Astrocyte (in vitro differentiated cells and primary cell): Measurements from ENCODE around the gene ROR2. TPM values are rescaled to one million over a fixed set of nuclear protein-coding genes. Genes with fewer than 3 reads are reported as not detected.
A peak's percentile ranks its signal among the peaks of the same experiment; 100 is the strongest.

ENCODE experiments used
- DNase-seq: peaks from one replicate; pipeline ENCODE4 v3.0.0-alpha.2; 2010; ENCODE audit warnings: low read depth
- FAIRE-seq: peaks from 2 replicates; lab custom pipeline; 2011; peaks lifted over from hg19 to GRCh38; lab: Jason Lieb, UNC
- H2AFZ ChIP-seq: 2 replicates; pipeline ENCODE4 v1.6.0; 2012; ENCODE audit warnings: low read depth, low read length, inconsistent platforms
- H3K27ac ChIP-seq: 2 replicates; pipeline ENCODE4 v1.5.1; 2011; ENCODE audit warnings: low read depth, low read length, inconsistent platforms
- H3K27me3 ChIP-seq: 2 replicates; pipeline ENCODE4 v1.6.0; 2011; ENCODE audit warnings: low read length, inconsistent platforms; ENCODE audit not compliant: insufficient read depth
- H3K36me3 ChIP-seq: 2 replicates; pipeline ENCODE4 v1.5.1; 2011; ENCODE audit warnings: low read length, inconsistent platforms; ENCODE audit not compliant: insufficient read depth
- H3K4me1 ChIP-seq: 2 replicates; pipeline ENCODE4 v1.5.1; 2011; ENCODE audit warnings: low read length, inconsistent platforms; ENCODE audit not compliant: insufficient read depth
- H3K4me2 ChIP-seq: 2 replicates; pipeline ENCODE4 v1.6.0; 2012; ENCODE audit warnings: low read length, inconsistent platforms
- H3K4me3 ChIP-seq: 2 replicates; pipeline ENCODE4 v1.5.1; 2011; ENCODE audit warnings: low read depth, mild to moderate bottlenecking, low read length, inconsistent platforms; ENCODE audit not compliant: insufficient read depth
- H3K79me2 ChIP-seq: 2 replicates; pipeline ENCODE4 v1.6.0; 2012; ENCODE audit warnings: mild to moderate bottlenecking, low read length, inconsistent platforms; ENCODE audit not compliant: insufficient read depth
- H3K9ac ChIP-seq: 2 replicates; pipeline ENCODE4 v1.6.0; 2012; ENCODE audit warnings: mild to moderate bottlenecking, low read length, inconsistent platforms
- H3K9me3 ChIP-seq: 2 replicates; pipeline ENCODE4 v1.5.1; 2012; ENCODE audit warnings: low read depth, mild to moderate bottlenecking, low read length, inconsistent platforms; ENCODE audit not compliant: insufficient read depth
- H4K20me1 ChIP-seq: 2 replicates; pipeline ENCODE4 v1.6.0; 2012; ENCODE audit warnings: low read length, inconsistent platforms; ENCODE audit not compliant: insufficient read depth
- H3K27ac Mint-ChIP-seq: one replicate; pipeline ENCODE4 v1.8.0; 2021; ENCODE audit warnings: mild to moderate bottlenecking, mixed read lengths; ENCODE audit not compliant: unreplicated experiment
- H3K27me3 Mint-ChIP-seq: one replicate; pipeline ENCODE4 v1.8.0; 2021; ENCODE audit warnings: low read depth, mixed read lengths; ENCODE audit not compliant: unreplicated experiment
- H3K36me3 Mint-ChIP-seq: one replicate; pipeline ENCODE4 v1.8.0; 2021; ENCODE audit warnings: low read depth, mixed read lengths; ENCODE audit not compliant: unreplicated experiment
- H3K4me1 Mint-ChIP-seq: one replicate; pipeline ENCODE4 v1.8.0; 2021; ENCODE audit warnings: low read depth, mixed read lengths; ENCODE audit not compliant: unreplicated experiment
- H3K4me3 Mint-ChIP-seq: one replicate; pipeline ENCODE4 v1.8.0; 2021; ENCODE audit warnings: mild to moderate bottlenecking, moderate library complexity, mixed read lengths; ENCODE audit not compliant: unreplicated experiment
- H3K9me3 Mint-ChIP-seq: one replicate; pipeline ENCODE4 v1.8.0; 2021; ENCODE audit warnings: mild to moderate bottlenecking, mixed read lengths; ENCODE audit not compliant: unreplicated experiment
- EZH2 ChIP-seq: IDR thresholded peaks from 2 replicates; pipeline ENCODE4 v1.6.1; 2012; ENCODE audit warnings: mild to moderate bottlenecking, low read length, inconsistent platforms; ENCODE audit not compliant: insufficient read depth
- total RNA-seq: library from RNA; stranded (reverse); gene quantifications from 2 replicates; pipeline ENCODE4 v1.2.1, GENCODE V29; 2021
- TF ChIP-seq, protein P1 (sequence below): IDR thresholded peaks from 2 replicates; pipeline ENCODE4 v1.5.1; 2011; ENCODE audit warnings: low read depth, mild to moderate bottlenecking, inconsistent platforms, low read length, moderate library complexity; ENCODE audit not compliant: insufficient read depth

The ROR2 gene
- total RNA-seq, 1 donor from 2014 or later, result 4.9 TPM

- peaks cover 4% of the 10 kb centered on the region for H3K36me3 Mint-ChIP-seq
- FAIRE-seq (no peak), DNase-seq (no peak)
- Histone ChIP-seq H3K27ac (no peak overlapping the region), H3K27me3 (peaks cover 42% of the 10 kb centered on the region), H3K4me1 (peaks cover 11% of the 10 kb centered on the region), H3K9ac (no peak overlapping the region), H3K4me2 (no peak overlapping the region), H3K36me3 (no peaks in the 10 kb centered on the region), H4K20me1 (no peaks in the 10 kb centered on the region), H3K79me2 (no peaks in the 10 kb centered on the region), H3K9me3 (peaks cover 5% of the 10 kb centered on the region), H2AFZ (no peak overlapping the region), H3K4me3 (no peak overlapping the region)
- H3K27ac Mint-ChIP-seq, result no peak overlapping the region
- no peak overlapping the region for H3K4me3 Mint-ChIP-seq
- H3K4me1 Mint-ChIP-seq, result peaks cover 8% of the 10 kb centered on the region
- TF ChIP-seq EZH2, result no peak
- TF ChIP-seq, protein P1, sequence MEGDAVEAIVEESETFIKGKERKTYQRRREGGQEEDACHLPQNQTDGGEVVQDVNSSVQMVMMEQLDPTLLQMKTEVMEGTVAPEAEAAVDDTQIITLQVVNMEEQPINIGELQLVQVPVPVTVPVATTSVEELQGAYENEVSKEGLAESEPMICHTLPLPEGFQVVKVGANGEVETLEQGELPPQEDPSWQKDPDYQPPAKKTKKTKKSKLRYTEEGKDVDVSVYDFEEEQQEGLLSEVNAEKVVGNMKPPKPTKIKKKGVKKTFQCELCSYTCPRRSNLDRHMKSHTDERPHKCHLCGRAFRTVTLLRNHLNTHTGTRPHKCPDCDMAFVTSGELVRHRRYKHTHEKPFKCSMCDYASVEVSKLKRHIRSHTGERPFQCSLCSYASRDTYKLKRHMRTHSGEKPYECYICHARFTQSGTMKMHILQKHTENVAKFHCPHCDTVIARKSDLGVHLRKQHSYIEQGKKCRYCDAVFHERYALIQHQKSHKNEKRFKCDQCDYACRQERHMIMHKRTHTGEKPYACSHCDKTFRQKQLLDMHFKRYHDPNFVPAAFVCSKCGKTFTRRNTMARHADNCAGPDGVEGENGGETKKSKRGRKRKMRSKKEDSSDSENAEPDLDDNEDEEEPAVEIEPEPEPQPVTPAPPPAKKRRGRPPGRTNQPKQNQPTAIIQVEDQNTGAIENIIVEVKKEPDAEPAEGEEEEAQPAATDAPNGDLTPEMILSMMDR, result no peak
- peaks cover 8% of the 10 kb centered on the region for H3K9me3 Mint-ChIP-seq
- peaks cover 3% of the 10 kb centered on the region for H3K27me3 Mint-ChIP-seq
Measured at GRCh38 chr9:91818647-91819403, 131.2 kb downstream of the ROR2 start.

DNA sequence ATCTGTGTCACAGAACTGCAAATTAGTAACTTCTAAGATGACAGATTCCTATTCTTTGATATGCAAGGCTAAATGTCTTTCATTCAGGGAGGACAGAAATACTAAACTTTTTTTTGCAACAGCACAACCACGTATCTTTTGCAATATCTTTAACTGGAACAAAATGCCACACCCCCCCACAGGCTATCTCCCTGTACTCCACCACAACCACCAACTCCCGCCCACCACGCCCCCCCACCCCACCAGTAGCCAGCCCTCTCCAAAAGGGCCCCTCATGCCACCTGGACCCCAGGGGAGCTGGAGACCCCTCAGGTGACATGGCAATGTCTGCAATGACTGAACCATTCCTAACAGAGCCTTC lies 131.8 kb downstream of the ROR2 start:
- Mint-ChIP-seq H3K27me3 (peaks cover 3% of the 10 kb centered on the region), H3K27ac (no peak overlapping the region), H3K4me3 (no peak overlapping the region), H3K4me1 (peaks cover 8% of the 10 kb centered on the region), H3K9me3 (peaks cover 8% of the 10 kb centered on the region), H3K36me3 (peaks cover 4% of the 10 kb centered on the region)
- FAIRE-seq (no peak), DNase-seq (no peak)
- H3K9me3 ChIP-seq, result peaks cover 5% of the 10 kb centered on the region
- no peak overlapping the region for H3K9ac ChIP-seq
- H3K4me2 ChIP-seq, result peak overlapping the region; percentile 85
- no peaks in the 10 kb centered on the region for H3K36me3 ChIP-seq
- no peak overlapping the region for H3K27ac ChIP-seq
- H4K20me1 ChIP-seq, result no peaks in the 10 kb centered on the region
- no peaks in the 10 kb centered on the region for H3K79me2 ChIP-seq
- H3K4me1 ChIP-seq, result peaks cover 11% of the 10 kb centered on the region
- no peak for TF ChIP-seq EZH2
- TF ChIP-seq, protein P1, result no peak
- no peak overlapping the region for H2AFZ ChIP-seq
- no peak overlapping the region for H3K4me3 ChIP-seq
- peaks cover 39% of the 10 kb centered on the region for H3K27me3 ChIP-seq
